Suprapubic skin (tissue), 4 donors: Measurements from ENCODE around the gene PPP1R13B.

ENCODE experiments used
- CTCF ChIP-seq, 2 donors: fragments of 200-600 bp in 1 of 2; fragments of 450-650 bp in 1 of 2; sonication (generic) in 1 of 2; IDR thresholded peaks; one replicate each; pipeline ENCODE4 v1.5.1; 2016 to 2019; ENCODE audit warnings: antibody characterized with exemption in 2 of 2, mild to moderate bottlenecking in 1 of 2, moderate library complexity in 1 of 2
- POLR2A ChIP-seq, 2 donors: fragments of 450-650 bp; IDR thresholded peaks; one replicate each; pipeline ENCODE4 v1.6.1; 2017; ENCODE audit warnings: antibody characterized with exemption in 2 of 2, mild to moderate bottlenecking in 2 of 2, moderate library complexity in 2 of 2
- POLR2AphosphoS5 ChIP-seq, 3 donors: sonication (generic); formaldehyde crosslinking; IDR thresholded peaks; one replicate each; pipeline ENCODE4 v1.6.1; 2017; ENCODE audit warnings: antibody characterized with exemption in 3 of 3

GRCh38 chr14:103706551-103707328 lies 140.6 kb downstream of the PPP1R13B start:
- TF ChIP-seq CTCF (IDR thresholded peaks at IDR 0.05) (no peak), POLR2A (IDR thresholded peaks at IDR 0.05) (no peak), POLR2AphosphoS5 (IDR thresholded peaks at IDR 0.05) (no peak)
